ENCODE measurements around the gene MCRIP2.

DNA sequence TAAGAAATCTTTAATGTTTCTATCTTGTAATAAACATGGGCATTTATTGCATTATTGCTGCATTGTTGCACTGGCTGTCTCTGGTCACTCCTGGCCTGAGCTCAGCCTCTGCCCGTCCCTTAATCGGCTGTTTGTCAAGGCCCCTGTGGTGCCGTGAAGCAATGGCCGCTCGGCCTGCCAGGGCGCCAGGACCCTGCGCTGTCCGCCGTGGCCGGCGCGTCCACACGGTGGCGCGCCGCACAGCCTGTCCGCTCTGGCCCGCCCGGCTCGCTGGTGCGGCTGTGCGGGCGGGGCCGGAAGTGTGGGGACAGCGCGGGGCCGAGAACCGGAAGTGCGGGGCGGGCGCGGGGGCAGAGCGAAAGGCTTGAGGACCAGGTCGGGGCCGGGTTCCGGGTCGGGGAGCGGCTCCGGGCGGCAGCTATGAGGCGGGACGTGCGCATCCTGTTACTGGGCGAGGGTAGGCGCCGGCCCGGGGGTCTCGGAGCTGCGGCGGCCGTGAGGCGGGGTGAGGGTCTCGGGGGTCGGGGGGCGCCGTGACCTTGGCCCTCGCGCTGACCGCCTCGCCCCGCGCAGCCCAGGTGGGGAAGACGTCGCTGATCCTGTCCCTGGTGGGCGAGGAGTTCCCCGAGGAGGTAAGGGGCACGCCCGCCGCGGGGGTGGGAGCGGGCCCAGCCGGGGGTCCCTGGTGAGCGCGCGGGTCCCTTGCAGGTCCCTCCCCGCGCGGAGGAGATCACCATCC, 26.3 kb downstream of the MCRIP2 start, which contains the start of gene RHOT2:
- TF ChIP-seq, protein P1, sequence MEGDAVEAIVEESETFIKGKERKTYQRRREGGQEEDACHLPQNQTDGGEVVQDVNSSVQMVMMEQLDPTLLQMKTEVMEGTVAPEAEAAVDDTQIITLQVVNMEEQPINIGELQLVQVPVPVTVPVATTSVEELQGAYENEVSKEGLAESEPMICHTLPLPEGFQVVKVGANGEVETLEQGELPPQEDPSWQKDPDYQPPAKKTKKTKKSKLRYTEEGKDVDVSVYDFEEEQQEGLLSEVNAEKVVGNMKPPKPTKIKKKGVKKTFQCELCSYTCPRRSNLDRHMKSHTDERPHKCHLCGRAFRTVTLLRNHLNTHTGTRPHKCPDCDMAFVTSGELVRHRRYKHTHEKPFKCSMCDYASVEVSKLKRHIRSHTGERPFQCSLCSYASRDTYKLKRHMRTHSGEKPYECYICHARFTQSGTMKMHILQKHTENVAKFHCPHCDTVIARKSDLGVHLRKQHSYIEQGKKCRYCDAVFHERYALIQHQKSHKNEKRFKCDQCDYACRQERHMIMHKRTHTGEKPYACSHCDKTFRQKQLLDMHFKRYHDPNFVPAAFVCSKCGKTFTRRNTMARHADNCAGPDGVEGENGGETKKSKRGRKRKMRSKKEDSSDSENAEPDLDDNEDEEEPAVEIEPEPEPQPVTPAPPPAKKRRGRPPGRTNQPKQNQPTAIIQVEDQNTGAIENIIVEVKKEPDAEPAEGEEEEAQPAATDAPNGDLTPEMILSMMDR (IDR thresholded peaks at IDR 0.05), result peak; percentile 83 to 98 (median 93)
- TF ChIP-seq POLR2A (IDR thresholded peaks at IDR 0.05), result no peak

Measured in testis (tissue), 2 donors.